Thymus (tissue), 11 donors: Measurements from ENCODE around the gene RAB25. TPM values are rescaled to one million over a fixed set of nuclear protein-coding genes. Genes with fewer than 3 reads are reported as not detected.

Experiments used
- DNase-seq, 9 donors: peaks; one replicate each; pipeline ENCODE4 v3.0.0-alpha.2; 2013; ENCODE audit warnings: low spot score in 9 of 9, low read depth in 6 of 9, missing footprints in 1 of 9
- H3K27ac ChIP-seq, 2 donors: one replicate each; pipeline ENCODE4 v1.5.1; 2013; ENCODE audit warnings: control low read depth in 1 of 2, low read depth in 1 of 2, low read length in 1 of 2, mild to moderate bottlenecking in 1 of 2, moderate library complexity in 1 of 2
- H3K27me3 ChIP-seq, 2 donors: one replicate each; pipeline ENCODE4 v1.5.1; 2013; ENCODE audit warnings: low read length in 1 of 2; ENCODE audit not compliant: control insufficient read depth in 2 of 2, insufficient read depth in 1 of 2
- H3K36me3 ChIP-seq, 2 donors: one replicate each; pipeline ENCODE4 v1.5.1; 2013; ENCODE audit warnings: low read length in 1 of 2, mild to moderate bottlenecking in 1 of 2, moderate library complexity in 1 of 2; ENCODE audit not compliant: control insufficient read depth in 2 of 2, insufficient read depth in 2 of 2
- H3K4me1 ChIP-seq, 2 donors: one replicate each; pipeline ENCODE4 v1.5.1; 2013; ENCODE audit warnings: low read length in 2 of 2; ENCODE audit not compliant: control insufficient read depth in 2 of 2, insufficient read depth in 2 of 2
- H3K4me3 ChIP-seq, 2 donors: one replicate each; pipeline ENCODE4 v1.5.1; 2013; ENCODE audit warnings: low read length in 2 of 2, control low read depth in 1 of 2, mild to moderate bottlenecking in 1 of 2
- H3K9me3 ChIP-seq, 2 donors: one replicate each; pipeline ENCODE4 v1.5.1; 2013; ENCODE audit warnings: low read length in 1 of 2, mild to moderate bottlenecking in 1 of 2; ENCODE audit not compliant: control insufficient read depth in 2 of 2, insufficient read depth in 1 of 2
- WGBS: extraction: QIAGEN DNeasy Blood & Tissue Kit; methylation state at CpG from one replicate; pipeline ENCODE4 v1.1.7; 2013; 5-methylcytosine and 5-hydroxymethylcytosine counted together
- polyA plus RNA-seq: library from polyadenylated mRNA; stranded (reverse); fragments of 200-250 nt; gene quantifications from one replicate; pipeline ENCODE4 v1.2.3, GENCODE V29; 2013
- total RNA-seq: library from RNA; stranded (reverse); fragments of 120-200 nt; gene quantifications from one replicate; pipeline ENCODE4 v1.2.4, GENCODE V29; 2013
- donor health status: healthy.

RAB25 gene
- total and polyA plus RNA-seq, 2 donors: 17.6 to 43.1 TPM

DNA sequence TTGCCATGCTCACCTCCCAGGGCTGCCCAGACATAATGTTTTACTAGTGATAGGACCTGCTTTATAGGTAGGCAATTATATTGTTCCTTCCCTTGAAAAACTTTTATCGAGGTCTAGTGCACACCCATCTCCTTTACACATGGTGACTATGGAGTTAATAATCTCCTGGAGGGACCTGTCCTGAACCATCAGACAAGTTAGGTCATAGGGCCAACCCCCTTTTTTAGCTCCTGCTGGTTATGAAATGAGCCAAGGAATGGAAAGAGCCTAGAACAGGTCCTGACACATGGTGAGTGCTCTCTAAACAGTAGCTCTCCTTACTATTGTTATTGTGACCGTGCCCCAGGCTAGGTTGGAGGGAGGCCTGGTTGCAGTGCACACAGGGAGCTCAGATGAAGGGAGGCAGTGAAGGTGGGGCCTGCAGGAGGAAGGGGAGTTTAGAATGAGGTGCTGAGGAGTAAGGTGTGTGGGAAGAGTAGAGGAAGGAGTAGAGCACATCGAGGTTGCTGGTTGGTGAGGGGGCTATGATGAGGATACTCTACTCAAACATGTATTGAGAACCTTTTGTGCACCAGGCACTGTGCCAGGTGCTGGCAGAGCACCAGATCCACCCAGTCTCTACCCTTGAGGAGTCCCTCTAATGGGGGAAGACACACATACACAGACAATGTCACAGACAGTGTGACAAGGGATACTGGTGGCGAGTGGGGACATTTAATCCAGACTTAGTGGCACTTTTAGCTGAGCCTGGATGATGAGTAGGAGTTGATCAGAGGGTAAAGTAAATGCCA lies 39.4 kb downstream of the RAB25 start:
- peaks cover 2 to 57% of the 10 kb centered on the region in 2 donors for H3K4me1 ChIP-seq

DNA sequence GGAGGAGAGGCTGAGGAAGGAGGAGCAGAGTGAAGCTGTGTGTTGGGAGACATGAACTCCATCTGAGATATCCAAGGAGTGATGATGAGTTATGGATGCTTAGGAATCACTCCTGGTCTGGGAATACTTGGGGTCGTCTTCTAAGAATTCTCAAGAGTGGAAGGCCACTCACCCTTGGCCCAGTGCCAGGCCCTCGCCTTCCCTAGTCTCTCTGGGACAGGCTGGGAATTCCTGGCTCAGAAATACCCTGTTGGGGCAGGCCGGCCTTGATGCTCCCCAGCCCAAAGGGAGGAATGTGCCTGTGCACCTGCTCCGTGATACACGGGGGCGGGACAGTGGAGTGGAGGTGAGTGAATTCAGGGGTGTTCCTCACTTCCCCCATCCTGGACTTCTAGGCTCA lies 40.9 kb downstream of the RAB25 start:
- Histone ChIP-seq H3K9me3 (no peaks in the 10 kb centered on the region), H3K4me3 (no peak overlapping the region), H3K36me3 (no peaks in the 10 kb centered on the region), H3K4me1 (peaks cover 1 to 59% of the 10 kb centered on the region in 2 donors), H3K27ac (no peak overlapping the region), H3K27me3 (peaks cover 0 to 88% of the 10 kb centered on the region in 2 donors)
- DNase-seq: no peak
- WGBS: 96% methylated on average over 6 of the region's 6 CpGs

More for the DNA sequence above, 39.4 kb downstream of the RAB25 start:
- no peak overlapping the region for H3K4me3 ChIP-seq
- 89% methylated on average over 4 of the region's 4 CpGs for WGBS
- DNase-seq: no peak
- H3K27ac ChIP-seq: no peak overlapping the region
- no peaks in the 10 kb centered on the region for H3K9me3 ChIP-seq
- no peaks in the 10 kb centered on the region for H3K36me3 ChIP-seq
- peaks cover 0 to 89% of the 10 kb centered on the region in 2 donors for H3K27me3 ChIP-seq

DNA sequence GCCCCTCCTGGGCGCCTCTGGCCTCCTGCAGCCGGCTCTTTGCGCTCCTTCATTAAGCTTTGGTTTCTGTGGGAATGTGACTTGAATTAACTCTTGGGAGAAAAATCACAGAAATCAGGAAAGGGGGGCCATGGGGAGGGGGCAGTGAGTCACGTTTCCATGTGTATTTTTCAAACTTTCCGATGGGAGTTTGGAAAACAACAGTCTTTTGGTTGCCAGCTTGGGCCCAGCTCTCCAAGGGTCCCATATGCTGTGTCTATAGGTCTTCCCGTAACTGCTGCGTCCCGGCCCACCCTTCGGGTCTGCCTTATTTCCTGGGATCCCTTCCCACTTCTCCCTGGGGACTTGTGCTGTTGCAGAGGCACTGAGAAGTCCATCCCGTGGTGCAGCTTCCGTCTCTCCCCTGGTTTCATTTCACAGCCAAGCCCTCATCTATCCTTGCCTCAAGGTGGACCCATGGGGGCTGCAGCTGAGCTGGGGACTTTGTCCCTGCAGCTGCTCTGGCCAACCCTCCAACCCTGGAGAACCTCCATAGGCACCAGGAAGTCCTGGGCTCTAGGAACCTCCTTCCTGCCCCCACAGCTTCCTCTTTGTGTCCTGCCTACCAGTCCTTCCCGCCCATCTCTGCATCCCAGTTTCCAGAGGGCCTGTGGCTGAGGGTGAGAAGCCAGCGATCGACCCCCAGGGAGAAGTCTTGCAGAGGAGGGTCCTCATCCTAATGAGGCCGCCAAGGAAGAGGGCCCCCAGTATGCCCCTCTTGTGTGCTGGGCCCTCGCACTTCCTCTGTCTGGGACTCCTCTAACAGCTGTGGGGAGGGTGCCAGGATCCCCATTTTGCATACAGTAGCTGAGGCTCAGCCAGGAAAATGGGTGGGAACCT lies 41.9 kb downstream of the RAB25 start:
- Histone ChIP-seq H3K27ac (peak overlapping the region in 1 of 2 donors; percentile 84), H3K9me3 (no peaks in the 10 kb centered on the region), H3K4me3 (no peak overlapping the region), H3K36me3 (no peaks in the 10 kb centered on the region), H3K27me3 (peaks cover 0 to 86% of the 10 kb centered on the region in 2 donors), H3K4me1 (peaks cover 0 to 55% of the 10 kb centered on the region in 2 donors)
- 92% methylated on average over 16 of the region's 16 CpGs for WGBS
- DNase-seq: no peak

DNA sequence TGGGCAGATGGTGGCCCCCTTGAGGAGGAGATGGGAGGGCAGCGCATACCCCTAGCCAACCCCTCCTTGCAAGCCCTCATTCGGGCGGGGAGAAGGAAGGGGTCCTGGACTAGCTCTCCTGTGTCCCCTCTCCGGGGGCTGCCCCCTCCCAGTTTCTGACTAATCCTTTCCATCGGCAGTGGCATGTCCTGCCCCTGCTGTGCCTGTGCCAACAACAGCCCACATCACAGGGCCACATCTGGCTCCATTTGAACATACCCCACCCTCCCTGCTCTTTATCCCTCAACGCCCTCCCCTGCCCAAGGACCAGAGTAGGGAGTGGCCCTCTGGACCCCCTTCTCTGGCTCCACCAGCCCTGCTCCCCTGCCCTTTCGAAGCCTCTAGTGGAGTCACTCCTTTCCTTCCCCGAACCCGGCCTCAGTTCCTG lies 42.6 kb downstream of the RAB25 start:
- 81% methylated on average over 9 of the region's 9 CpGs for WGBS
- no peaks in the 10 kb centered on the region for H3K9me3 ChIP-seq
- peaks cover 0 to 55% of the 10 kb centered on the region in 2 donors for H3K4me1 ChIP-seq
- H3K4me3 ChIP-seq: no peak overlapping the region
- H3K27me3 ChIP-seq: peaks cover 0 to 88% of the 10 kb centered on the region in 2 donors
- no peak for DNase-seq
- peak overlapping the region; percentile 68 to 84 for H3K27ac ChIP-seq
- H3K36me3 ChIP-seq: no peaks in the 10 kb centered on the region

DNA sequence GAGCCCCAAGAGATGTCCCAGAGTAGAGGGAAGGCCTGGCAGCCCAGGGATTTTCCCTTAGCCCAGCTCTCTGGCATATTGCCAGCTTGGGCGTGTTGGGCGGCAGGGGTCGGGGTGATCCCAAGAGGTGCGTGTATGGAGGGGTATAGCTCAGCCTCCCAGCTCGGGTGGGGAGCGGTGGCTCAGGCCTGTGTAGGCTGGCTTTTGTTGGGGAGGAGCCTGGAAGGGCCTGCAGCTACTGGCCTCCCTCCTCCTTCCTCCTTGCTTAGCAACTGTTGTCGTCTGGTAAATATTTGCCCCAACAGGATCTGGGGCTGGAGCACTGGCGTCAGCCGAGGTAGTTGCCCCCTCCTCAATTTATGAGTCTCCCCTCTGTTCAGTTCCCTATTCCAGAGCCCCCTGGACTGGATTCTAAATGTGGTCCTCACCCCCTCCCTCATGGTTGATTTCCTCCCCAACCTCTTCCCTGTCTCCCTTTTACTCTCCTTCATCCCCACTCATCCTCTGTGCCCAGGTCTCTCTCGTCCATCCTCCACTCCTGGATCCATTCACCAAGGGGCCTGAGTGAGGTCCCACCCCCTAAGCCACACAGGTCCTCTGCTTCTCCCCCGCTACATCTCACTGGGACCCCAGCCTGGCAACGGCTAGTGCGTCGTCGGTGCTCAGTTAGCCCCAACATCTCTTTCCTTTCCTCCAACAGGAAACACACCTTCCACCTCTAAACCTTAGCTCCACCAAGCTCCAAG lies 43.3 kb downstream of the RAB25 start:
- DNase-seq: no peak
- peaks cover 0 to 55% of the 10 kb centered on the region in 2 donors for H3K4me1 ChIP-seq

DNA sequence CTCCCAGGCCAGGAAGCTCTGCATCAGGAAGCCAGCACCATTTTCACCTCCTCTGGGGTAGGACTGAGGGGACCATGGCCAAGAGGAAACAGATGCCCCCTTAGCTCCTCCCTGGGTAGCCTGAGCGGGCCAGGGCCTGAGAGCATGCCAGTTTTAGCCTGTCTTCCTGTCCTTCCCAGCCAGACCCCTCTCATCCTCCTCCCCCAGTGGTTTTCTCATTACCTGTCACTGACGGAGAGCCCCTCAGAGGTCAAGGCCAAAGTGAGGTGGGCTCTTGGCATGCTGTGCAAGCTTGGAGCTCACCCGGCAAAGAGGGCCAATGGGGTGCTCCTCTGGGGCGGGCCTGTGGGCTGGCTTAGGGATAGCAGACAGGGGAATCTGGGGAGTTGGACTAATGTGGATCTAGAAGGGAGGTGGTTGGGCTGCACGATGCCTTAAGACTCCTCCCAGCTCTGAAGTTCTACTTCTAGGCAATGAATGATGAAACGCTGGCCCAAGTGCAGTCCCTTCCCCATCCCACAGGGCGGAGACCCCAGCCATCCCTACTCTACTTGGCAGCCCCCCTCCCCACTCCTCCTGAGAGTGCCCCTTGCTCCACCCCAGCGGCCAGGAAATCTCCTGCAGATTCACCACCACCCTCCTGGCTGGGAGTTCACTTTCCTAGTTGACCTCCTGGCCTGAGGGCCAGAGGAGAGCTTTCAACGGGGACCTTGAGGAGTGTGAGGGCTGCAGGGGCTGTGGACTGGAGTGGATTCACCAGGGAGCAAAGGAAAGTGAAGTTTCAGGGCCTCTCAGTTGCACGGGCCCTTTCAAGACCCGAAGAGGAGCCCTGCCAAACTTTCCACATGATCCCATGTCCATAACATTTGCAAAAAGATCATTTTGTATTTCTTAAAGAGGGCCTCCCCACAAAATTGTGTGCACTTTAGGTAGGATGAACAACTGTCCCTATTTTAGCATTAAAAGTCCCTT lies 44.2 kb downstream of the RAB25 start:
- no peaks in the 10 kb centered on the region for H3K36me3 ChIP-seq
- no peak for DNase-seq
- H3K4me1 ChIP-seq: peaks cover 0 to 55% of the 10 kb centered on the region in 2 donors
- H3K27ac ChIP-seq: peak overlapping the region; percentile 43 to 84
- peak overlapping the region in 1 of 2 donors; percentile 42 for H3K4me3 ChIP-seq
- 91% methylated on average over 11 of the region's 11 CpGs for WGBS
- no peaks in the 10 kb centered on the region for H3K9me3 ChIP-seq
- peaks cover 3 to 82% of the 10 kb centered on the region in 2 donors for H3K27me3 ChIP-seq

More for the DNA sequence above, 43.3 kb downstream of the RAB25 start:
- no peaks in the 10 kb centered on the region for H3K36me3 ChIP-seq
- H3K9me3 ChIP-seq: no peaks in the 10 kb centered on the region
- H3K27me3 ChIP-seq: peaks cover 3 to 88% of the 10 kb centered on the region in 2 donors
- no peak overlapping the region for H3K4me3 ChIP-seq
- 56% methylated on average over 15 of the region's 15 CpGs for WGBS
- peak overlapping the region; percentile 68 to 84 for H3K27ac ChIP-seq

DNA sequence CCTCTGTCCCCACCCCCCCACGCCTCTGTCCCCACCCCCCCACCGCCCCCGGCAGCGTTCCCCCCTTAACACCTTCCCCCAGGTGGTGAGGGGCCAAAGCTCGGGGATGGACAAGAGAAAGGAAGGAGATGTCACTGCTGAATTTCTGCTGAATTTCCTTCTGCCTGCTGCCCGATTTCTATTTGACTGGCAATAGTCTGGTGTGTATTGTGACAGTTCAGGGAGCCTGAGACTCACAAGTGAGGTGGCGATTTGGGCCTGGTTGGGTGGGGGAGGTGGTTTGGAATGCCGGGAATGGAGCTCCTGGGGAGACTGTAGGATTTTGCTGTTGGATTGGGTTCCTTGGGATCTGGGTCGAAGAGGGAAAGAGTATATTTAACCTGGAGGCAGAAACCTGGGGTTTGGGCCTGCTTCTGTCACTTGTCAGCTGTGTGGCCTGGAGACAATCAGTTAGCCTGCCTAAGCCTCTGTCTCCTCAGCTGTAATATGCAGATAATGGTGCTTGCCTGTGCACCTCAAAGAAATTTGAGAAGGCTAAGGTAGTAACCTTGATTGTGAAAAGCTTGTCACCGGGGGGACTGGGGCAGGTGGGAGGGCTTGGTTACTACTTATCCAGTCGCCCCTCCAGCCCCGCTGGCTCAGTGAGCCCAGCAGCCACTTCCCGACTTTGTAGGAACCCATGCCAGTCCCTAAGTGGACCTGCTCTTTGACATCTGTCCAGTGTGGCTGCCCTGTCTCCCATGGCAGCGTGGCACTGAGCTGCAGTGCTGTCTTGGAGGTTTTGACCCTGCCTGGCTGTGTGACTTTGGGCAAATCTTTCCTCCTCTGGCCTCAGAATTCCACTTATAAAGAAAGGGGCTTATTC lies 45.9 kb downstream of the RAB25 start:
- no peak for DNase-seq
- WGBS: 58% methylated on average over 14 of the region's 14 CpGs
- Histone ChIP-seq H3K4me3 (peak overlapping the region in 1 of 2 donors; percentile 51), H3K4me1 (peaks cover 0 to 51% of the 10 kb centered on the region in 2 donors), H3K9me3 (no peaks in the 10 kb centered on the region), H3K36me3 (no peaks in the 10 kb centered on the region), H3K27me3 (peaks cover 3 to 83% of the 10 kb centered on the region in 2 donors), H3K27ac (peak overlapping the region; percentile 52 to 64)
